HepG2 (cell line): ENCODE data around the gene ZNF831.

Experiments used
- ASH2L ChIP-seq: fragments of 300-600, 200-600 bp; sonication (generic); IDR thresholded peaks from 2 replicates; pipeline ENCODE4 v1.7.0; 2017; ENCODE audit warnings: low read depth, mild to moderate bottlenecking, moderate library complexity, mixed read lengths, low read length; ENCODE audit not compliant: insufficient read length
- EP300 ChIP-seq, 3 experiments: sonication (generic) in 1 of 3; formaldehyde crosslinking in 1 of 3; IDR thresholded peaks; 2 replicates each; pipeline versions ENCODE4 v1.5.1 to v1.6.1; 2011 to 2020; ENCODE audit warnings: low read depth in 2 of 3, low read length in 2 of 3, borderline replicate concordance in 1 of 3, improper control_type of control experiment in 1 of 3, mild to moderate bottlenecking in 1 of 3, missing genetic modification reagents in 1 of 3, moderate library complexity in 1 of 3
- SIN3A ChIP-seq: IDR thresholded peaks from 2 replicates; pipeline ENCODE4 v1.6.1; 2011; ENCODE audit warnings: low read depth, mild to moderate bottlenecking, control low read depth, low read length, borderline replicate concordance
- ZFAT ChIP-seq: sonication (generic); formaldehyde crosslinking; conservative IDR thresholded peaks from 2 replicates; pipeline ENCODE4 v1.8.1; 2023; ENCODE audit warnings: missing genetic modification reagents, inconsistent platforms
- ZNF274 ChIP-seq: sonication (generic); formaldehyde crosslinking; IDR thresholded peaks from 2 replicates; pipeline ENCODE4 v1.5.1; 2020; ENCODE audit warnings: mild to moderate bottlenecking, missing genetic modification reagents
- TF ChIP-seq, protein P1 (sequence below): sonication (generic); formaldehyde crosslinking; IDR thresholded peaks from 2 replicates; pipeline ENCODE4 v1.5.0; 2020; ENCODE audit warnings: mild to moderate bottlenecking, missing genetic modification reagents, moderate library complexity

DNA sequence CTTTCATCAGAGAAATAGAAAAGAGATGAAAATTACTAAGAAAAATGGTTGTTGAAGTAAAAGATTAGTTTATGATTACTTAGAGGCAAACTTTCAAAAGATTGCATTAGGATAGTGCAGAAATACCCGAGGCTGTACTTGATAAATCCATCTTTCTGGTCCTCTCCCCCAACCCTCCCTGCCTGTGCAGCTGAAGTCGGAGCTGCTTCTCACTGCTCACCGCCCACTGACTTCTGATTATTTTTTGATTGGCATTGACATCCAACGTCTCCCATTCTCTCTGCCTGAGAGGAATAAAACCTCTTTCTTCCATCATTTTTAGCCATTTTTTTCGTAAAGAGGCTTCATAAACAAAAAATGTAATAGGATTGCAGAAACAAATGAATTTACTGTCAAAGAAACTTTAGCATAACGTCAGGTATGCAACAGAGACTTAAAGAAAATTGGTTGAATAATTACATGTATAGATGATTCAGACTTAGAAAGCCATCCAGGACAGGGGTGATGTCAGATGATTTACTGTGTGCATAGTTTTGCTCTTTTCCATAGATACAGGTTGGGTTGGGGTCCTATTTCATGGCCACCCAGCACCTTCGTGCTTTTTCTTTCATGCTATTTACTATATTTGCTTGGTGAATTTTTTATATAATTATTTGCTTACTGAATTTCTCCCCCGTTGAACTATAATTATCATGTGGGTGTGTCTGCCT is 83.2 kb downstream of the ZNF831 start:
- TF ChIP-seq EP300 (IDR thresholded peaks at IDR 0.05; ENCODE audit: low read depth in 2 of 2, low read length in 2 of 2): no peak
- no peak for TF ChIP-seq EP300 (CRISPR knock-in tag; IDR thresholded peaks at IDR 0.05; ENCODE audit: borderline replicate concordance)
- TF ChIP-seq, protein P1, sequence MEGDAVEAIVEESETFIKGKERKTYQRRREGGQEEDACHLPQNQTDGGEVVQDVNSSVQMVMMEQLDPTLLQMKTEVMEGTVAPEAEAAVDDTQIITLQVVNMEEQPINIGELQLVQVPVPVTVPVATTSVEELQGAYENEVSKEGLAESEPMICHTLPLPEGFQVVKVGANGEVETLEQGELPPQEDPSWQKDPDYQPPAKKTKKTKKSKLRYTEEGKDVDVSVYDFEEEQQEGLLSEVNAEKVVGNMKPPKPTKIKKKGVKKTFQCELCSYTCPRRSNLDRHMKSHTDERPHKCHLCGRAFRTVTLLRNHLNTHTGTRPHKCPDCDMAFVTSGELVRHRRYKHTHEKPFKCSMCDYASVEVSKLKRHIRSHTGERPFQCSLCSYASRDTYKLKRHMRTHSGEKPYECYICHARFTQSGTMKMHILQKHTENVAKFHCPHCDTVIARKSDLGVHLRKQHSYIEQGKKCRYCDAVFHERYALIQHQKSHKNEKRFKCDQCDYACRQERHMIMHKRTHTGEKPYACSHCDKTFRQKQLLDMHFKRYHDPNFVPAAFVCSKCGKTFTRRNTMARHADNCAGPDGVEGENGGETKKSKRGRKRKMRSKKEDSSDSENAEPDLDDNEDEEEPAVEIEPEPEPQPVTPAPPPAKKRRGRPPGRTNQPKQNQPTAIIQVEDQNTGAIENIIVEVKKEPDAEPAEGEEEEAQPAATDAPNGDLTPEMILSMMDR (CRISPR knock-in tag): no peak
- no peak for TF ChIP-seq ASH2L
- no peak for TF ChIP-seq ZNF274 (CRISPR knock-in tag)
- TF ChIP-seq ZFAT (CRISPR knock-in tag): no peak
- TF ChIP-seq SIN3A: no peak
